Liver (tissue), 9 donors: ENCODE measurements around the gene CEP128. TPM values are rescaled to one million over a fixed set of nuclear protein-coding genes. Genes with fewer than 3 reads are reported as not detected.

Experiments used
- DNase-seq: peaks from one replicate; pipeline ENCODE4 v3.0.0-alpha.2; 2017; ENCODE audit warnings: low spot score
- H3K27ac ChIP-seq, 2 donors: one replicate each; pipeline ENCODE4 v1.7.0; 2013; ENCODE audit warnings: inconsistent platforms in 2 of 2, low read length in 2 of 2, control low read depth in 1 of 2, low read depth in 1 of 2, mild to moderate bottlenecking in 1 of 2
- H3K27me3 ChIP-seq, 4 donors: one replicate each; pipeline versions ENCODE4 v1.6.1 to v1.7.0; 2013; ENCODE audit warnings: low read length in 3 of 4, inconsistent platforms in 1 of 4, mild to moderate bottlenecking in 1 of 4, moderate library complexity in 1 of 4; ENCODE audit not compliant: control insufficient read depth in 4 of 4, insufficient read depth in 4 of 4
- H3K36me3 ChIP-seq, 4 donors: one replicate each; pipeline versions ENCODE4 v1.6.1 to v1.7.0; 2013; ENCODE audit warnings: low read length in 3 of 4, mild to moderate bottlenecking in 3 of 4, low read depth in 1 of 4, moderate library complexity in 1 of 4; ENCODE audit not compliant: control insufficient read depth in 4 of 4, insufficient read depth in 3 of 4
- H3K4me1 ChIP-seq, 4 donors: one replicate each; pipeline versions ENCODE4 v1.6.1 to v1.7.0; 2013; ENCODE audit warnings: low read length in 3 of 4, mild to moderate bottlenecking in 3 of 4, moderate library complexity in 1 of 4; ENCODE audit not compliant: control insufficient read depth in 4 of 4, insufficient read depth in 4 of 4
- H3K4me3 ChIP-seq, 3 donors: one replicate each; pipeline versions ENCODE4 v1.6.1 to v1.7.0; 2013; ENCODE audit warnings: low read length in 3 of 3, control low read depth in 1 of 3, low read depth in 1 of 3, mild to moderate bottlenecking in 1 of 3
- H3K9ac ChIP-seq, 2 donors: one replicate each; pipeline ENCODE4 v1.7.0; 2013; ENCODE audit warnings: low read length in 2 of 2, mild to moderate bottlenecking in 2 of 2, moderate library complexity in 2 of 2, control low read depth in 1 of 2, low read depth in 1 of 2
- H3K9me3 ChIP-seq, 4 donors: one replicate each; pipeline versions ENCODE4 v1.6.1 to v1.7.0; 2013; ENCODE audit warnings: low read length in 3 of 4; ENCODE audit not compliant: control insufficient read depth in 4 of 4
- ATF3 ChIP-seq: IDR thresholded peaks from 2 replicates; pipeline ENCODE4 v1.6.1; 2016; ENCODE audit warnings: antibody characterized with exemption
- CTCF ChIP-seq: fragments of 150-350 bp; IDR thresholded peaks from 2 replicates; pipeline ENCODE4 v1.5.1; 2017; ENCODE audit warnings: improper control_type of control experiment, low read depth, low read length; ENCODE audit not compliant: missing input control
- EGR1 ChIP-seq, 2 donors: IDR thresholded peaks; 2 replicates each; pipeline ENCODE4 v1.6.1; 2016 to 2018; ENCODE audit warnings: antibody characterized with exemption in 2 of 2, low read depth in 2 of 2
- FOXA1 ChIP-seq: IDR thresholded peaks from 2 replicates; pipeline ENCODE4 v1.6.1; 2016; ENCODE audit warnings: antibody characterized with exemption
- FOXA2 ChIP-seq: IDR thresholded peaks from 2 replicates; pipeline ENCODE4 v1.6.1; 2016; ENCODE audit warnings: antibody characterized with exemption
- GABPA ChIP-seq, 2 donors: IDR thresholded peaks in 1 of 2; conservative IDR thresholded peaks in 1 of 2; 2 replicates each; pipeline ENCODE4 v1.6.1; 2016; ENCODE audit warnings: antibody characterized with exemption in 2 of 2, mild to moderate bottlenecking in 1 of 2, moderate library complexity in 1 of 2
- HNF4A ChIP-seq, 2 donors: conservative IDR thresholded peaks; 2 replicates each; pipeline ENCODE4 v1.6.1; 2016; ENCODE audit warnings: antibody characterized with exemption in 2 of 2, mild to moderate bottlenecking in 2 of 2
- HNF4G ChIP-seq: IDR thresholded peaks from 2 replicates; pipeline ENCODE4 v1.6.1; 2016; ENCODE audit warnings: antibody characterized with exemption
- JUND ChIP-seq, 2 donors: IDR thresholded peaks; 2 replicates each; pipeline ENCODE4 v1.6.1; 2016; ENCODE audit warnings: antibody characterized with exemption in 2 of 2
- NR2F2 ChIP-seq: IDR thresholded peaks from 2 replicates; pipeline ENCODE4 v1.6.1; 2016; ENCODE audit warnings: antibody characterized with exemption
- RXRA ChIP-seq, 2 donors: IDR thresholded peaks; 2 replicates each; pipeline ENCODE4 v1.6.1; 2017 to 2018; ENCODE audit warnings: antibody characterized with exemption in 2 of 2, mild to moderate bottlenecking in 1 of 2
- SP1 ChIP-seq: IDR thresholded peaks from 2 replicates; pipeline ENCODE4 v1.6.1; 2018; ENCODE audit warnings: antibody characterized with exemption, mild to moderate bottlenecking
- TAF1 ChIP-seq: conservative IDR thresholded peaks from 2 replicates; pipeline ENCODE4 v1.6.1; 2016; ENCODE audit warnings: antibody characterized with exemption, mild to moderate bottlenecking
- ZBTB33 ChIP-seq: IDR thresholded peaks from 2 replicates; pipeline ENCODE4 v1.6.1; 2016; ENCODE audit warnings: antibody characterized with exemption
- WGBS: extraction: QIAGEN DNeasy Blood & Tissue Kit; methylation state at CpG from one replicate; pipeline ENCODE4 v1.1.7; 2013; 5-methylcytosine and 5-hydroxymethylcytosine counted together
- polyA plus RNA-seq, 2 donors: library from polyadenylated mRNA; stranded (reverse) in 1 of 2; unstranded in 1 of 2; fragments of 200-250 nt in 1 of 2; fragments of >200 nt in 1 of 2; fragmentation: Nextera tagmentation in 1 of 2; extraction: Ambion mirVana in 1 of 2; gene quantifications; one replicate each; pipeline versions ENCODE4 v1.2.1 to v1.2.3, GENCODE V29; 2013 to 2015
- total RNA-seq, 2 donors: library from RNA; depleted of rRNA; stranded (reverse); fragments of >200 nt; gene quantifications; one replicate each; pipeline ENCODE4 v1.2.3, GENCODE V29; 2014
- TF ChIP-seq, protein P1 (sequence below): IDR thresholded peaks from 2 replicates; pipeline ENCODE4 v1.6.1; 2016; ENCODE audit warnings: antibody characterized with exemption, mild to moderate bottlenecking
- TF ChIP-seq, protein P2 (sequence below): IDR thresholded peaks from 2 replicates; pipeline ENCODE4 v1.6.1; 2016; ENCODE audit warnings: antibody characterized with exemption
- donor health status: healthy.
- donor health status: healthy.
- donor health status: healthy.
- donor health status: healthy.
- donor health status: healthy.

The CEP128 gene
- total and polyA plus RNA-seq, 4 donors, result 0.27 to 3.8 (median 1.4) TPM

DNA sequence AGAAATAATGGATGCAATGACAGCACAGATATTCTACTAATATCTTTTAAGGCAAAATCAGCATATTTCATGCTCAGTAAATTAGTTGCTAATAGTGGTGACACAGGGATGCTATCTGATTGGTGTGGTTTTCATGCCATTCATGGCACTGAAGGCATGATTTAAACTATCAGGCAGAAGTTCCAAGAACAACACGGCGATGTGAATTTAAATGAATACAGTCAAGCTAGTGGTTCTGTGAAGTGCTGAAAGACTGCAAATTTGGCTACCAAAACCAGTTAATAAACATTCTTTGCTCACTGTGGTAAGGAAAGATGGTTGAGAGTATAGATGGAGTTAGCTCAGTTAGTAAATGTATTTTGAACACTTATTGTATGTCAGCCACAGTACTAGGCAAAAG is 458.2 kb downstream of the CEP128 start:
- WGBS, result 97% methylated on average over 2 of the region's 2 CpGs
- Histone ChIP-seq H3K27ac (no peak overlapping the region), H3K4me3 (no peak overlapping the region), H3K4me1 (no peaks in the 10 kb centered on the region), H3K36me3 (no peaks in the 10 kb centered on the region), H3K27me3 (no peaks in the 10 kb centered on the region), H3K9me3 (no peaks in the 10 kb centered on the region), H3K9ac (no peak overlapping the region)
- no peak for DNase-seq
- TF ChIP-seq SP1, result no peak
- no peak for TF ChIP-seq GABPA (IDR thresholded peaks at IDR 0.05 in 1 of 2, conservative IDR thresholded peaks at IDR 0.05 in 1 of 2)
- no peak for TF ChIP-seq ZBTB33
- TF ChIP-seq, protein P1, sequence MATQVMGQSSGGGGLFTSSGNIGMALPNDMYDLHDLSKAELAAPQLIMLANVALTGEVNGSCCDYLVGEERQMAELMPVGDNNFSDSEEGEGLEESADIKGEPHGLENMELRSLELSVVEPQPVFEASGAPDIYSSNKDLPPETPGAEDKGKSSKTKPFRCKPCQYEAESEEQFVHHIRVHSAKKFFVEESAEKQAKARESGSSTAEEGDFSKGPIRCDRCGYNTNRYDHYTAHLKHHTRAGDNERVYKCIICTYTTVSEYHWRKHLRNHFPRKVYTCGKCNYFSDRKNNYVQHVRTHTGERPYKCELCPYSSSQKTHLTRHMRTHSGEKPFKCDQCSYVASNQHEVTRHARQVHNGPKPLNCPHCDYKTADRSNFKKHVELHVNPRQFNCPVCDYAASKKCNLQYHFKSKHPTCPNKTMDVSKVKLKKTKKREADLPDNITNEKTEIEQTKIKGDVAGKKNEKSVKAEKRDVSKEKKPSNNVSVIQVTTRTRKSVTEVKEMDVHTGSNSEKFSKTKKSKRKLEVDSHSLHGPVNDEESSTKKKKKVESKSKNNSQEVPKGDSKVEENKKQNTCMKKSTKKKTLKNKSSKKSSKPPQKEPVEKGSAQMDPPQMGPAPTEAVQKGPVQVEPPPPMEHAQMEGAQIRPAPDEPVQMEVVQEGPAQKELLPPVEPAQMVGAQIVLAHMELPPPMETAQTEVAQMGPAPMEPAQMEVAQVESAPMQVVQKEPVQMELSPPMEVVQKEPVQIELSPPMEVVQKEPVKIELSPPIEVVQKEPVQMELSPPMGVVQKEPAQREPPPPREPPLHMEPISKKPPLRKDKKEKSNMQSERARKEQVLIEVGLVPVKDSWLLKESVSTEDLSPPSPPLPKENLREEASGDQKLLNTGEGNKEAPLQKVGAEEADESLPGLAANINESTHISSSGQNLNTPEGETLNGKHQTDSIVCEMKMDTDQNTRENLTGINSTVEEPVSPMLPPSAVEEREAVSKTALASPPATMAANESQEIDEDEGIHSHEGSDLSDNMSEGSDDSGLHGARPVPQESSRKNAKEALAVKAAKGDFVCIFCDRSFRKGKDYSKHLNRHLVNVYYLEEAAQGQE, result no peak
- TF ChIP-seq TAF1, result no peak
- no peak for TF ChIP-seq HNF4A (conservative IDR thresholded peaks at IDR 0.05)
- TF ChIP-seq RXRA (IDR thresholded peaks at IDR 0.05), result no peak
- no peak for TF ChIP-seq FOXA1
- no peak for TF ChIP-seq JUND (IDR thresholded peaks at IDR 0.05)
- no peak for TF ChIP-seq NR2F2
- TF ChIP-seq FOXA2, result no peak
- TF ChIP-seq, protein P2, sequence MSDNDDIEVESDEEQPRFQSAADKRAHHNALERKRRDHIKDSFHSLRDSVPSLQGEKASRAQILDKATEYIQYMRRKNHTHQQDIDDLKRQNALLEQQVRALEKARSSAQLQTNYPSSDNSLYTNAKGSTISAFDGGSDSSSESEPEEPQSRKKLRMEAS, result no peak
- TF ChIP-seq EGR1 (IDR thresholded peaks at IDR 0.05; ENCODE audit: low read depth in 2 of 2), result no peak
- no peak for TF ChIP-seq ATF3

DNA sequence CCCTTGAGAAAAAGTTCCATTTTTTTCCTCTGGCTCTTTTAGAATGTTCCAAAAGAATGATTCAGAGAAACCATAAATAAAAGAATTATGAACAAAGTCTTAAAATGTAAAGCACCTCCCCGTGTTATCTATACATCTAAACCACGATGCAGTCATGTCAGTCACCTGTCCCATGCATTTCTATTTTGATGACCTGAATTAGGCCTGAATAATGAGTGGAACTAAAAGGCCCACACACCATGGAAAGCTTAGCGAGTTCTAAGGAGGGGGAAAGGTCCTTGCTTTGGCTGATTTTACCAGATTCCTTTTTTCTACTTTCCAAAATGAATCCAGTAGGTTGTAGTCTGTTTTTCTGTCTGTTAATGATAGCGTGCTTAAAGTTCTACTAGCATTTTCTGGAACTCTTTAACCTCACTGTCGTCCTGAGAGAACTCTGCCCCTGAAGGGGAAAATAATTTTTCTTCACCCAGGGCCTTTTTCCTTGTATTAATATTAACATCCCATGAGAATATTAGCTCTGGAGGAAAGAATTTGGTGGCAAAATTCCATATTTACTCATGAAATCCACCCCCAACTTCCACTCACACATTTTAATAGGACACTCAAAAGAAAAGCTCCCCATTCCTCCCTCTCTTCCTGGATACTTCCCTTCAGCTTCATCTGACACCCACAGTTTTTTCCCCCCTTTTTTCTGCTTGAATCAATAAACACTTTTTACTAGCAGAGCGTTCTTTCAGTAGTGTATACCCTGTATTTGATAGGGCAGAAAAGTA is 464.0 kb downstream of the CEP128 start:
- TF ChIP-seq HNF4G (no peak), CTCF (no peak), FOXA2 (no peak), SP1 (no peak), GABPA (IDR thresholded peaks at IDR 0.05 in 1 of 2, conservative IDR thresholded peaks at IDR 0.05 in 1 of 2) (no peak), ATF3 (no peak), NR2F2 (no peak)
- Histone ChIP-seq H3K4me3 (no peak overlapping the region), H3K9me3 (peaks cover 0 to 3% (median 0%) of the 10 kb centered on the region in 4 donors), H3K36me3 (no peaks in the 10 kb centered on the region), H3K27me3 (no peaks in the 10 kb centered on the region), H3K9ac (no peak overlapping the region), H3K27ac (no peak overlapping the region), H3K4me1 (no peaks in the 10 kb centered on the region)
- DNase-seq, result no peak
- 86% methylated on average over 6 of the region's 6 CpGs for WGBS
